HG02943 (cell line): ENCODE measurements around the gene CACNB3.

Experiments used
- ATAC-seq: cut with Tn5 transposase; IDR thresholded peaks from one replicate; pipeline ENCODE4 v1.9.1; 2021; ENCODE audit warnings: mild to moderate bottlenecking, low read depth, moderate library complexity; ENCODE audit not compliant: unreplicated experiment

Gene CACNB3

DNA sequence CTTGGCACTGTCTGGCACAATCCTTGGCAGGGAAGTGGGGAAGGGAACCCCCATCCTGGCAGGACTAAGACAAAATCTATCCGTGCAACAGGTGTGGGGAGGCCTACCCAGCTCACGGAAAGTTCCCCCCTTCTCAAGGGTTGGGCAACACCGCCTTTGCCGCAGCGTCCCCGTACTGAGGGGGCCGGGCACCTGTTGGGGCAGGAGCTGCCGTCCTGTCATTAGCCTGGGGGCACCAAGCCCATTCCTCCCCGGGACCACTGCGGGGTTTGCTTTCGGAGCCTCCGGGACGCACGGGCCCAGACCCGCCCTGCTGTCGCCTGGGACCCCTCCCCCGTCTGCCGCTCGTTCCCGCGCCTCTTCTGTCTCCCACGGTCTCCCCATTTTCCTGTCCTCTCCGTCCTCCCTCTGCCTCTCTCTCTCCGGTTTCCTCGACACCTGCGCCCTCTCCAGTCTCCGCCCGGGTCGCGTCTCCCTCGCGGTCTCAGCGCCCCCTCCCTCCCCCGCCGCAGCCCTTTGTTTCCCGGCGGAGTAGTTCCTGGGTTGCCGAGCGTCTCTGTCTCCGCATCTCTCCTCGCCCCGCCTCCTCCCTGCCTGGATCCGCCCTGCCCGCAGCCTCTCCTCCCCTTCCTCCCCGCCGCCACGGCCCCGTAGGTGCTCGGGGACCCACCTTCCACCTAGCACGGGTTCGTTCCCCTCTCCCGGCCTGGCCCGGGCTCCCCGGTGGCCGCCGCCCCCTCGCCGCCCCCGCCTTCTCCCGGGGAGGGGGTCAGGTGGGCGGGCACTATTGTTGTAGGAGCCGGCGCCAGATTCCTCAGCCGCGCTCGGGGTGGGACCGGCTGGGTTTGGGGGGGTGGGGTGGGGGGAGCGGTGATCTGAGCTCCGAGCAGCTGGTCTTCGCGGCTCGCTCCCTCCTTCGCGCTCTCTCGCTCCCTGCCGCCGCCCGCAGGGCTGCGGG is at the start of gene CACNB3:
CACNB3 (plus strand) TSS at position 624 of the 958 bp plus-strand sequence. CDS start 434 bp downstream, outside the sequence.
- ATAC-seq, result no peak

DNA sequence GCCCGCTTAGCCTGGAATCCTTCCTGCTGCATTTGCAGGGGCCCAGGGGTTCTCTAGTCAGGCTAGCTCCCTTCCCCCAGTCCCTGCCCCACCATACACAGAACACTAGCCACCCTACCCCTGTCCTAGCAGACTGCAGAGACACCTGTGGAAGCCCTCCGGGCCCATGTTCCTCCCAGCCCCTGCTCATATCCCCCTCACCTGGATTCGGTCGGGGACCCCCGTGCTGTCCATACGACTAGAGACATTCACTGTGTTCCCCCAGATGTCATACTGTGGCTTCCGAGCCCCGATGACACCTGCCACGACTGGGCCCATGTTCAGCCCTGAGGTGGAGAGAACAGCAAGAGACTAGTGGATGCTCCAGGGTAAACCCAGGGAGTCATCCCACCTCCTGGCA is 49.6 kb upstream of the CACNB3 start:
- ATAC-seq, result no peak

DNA sequence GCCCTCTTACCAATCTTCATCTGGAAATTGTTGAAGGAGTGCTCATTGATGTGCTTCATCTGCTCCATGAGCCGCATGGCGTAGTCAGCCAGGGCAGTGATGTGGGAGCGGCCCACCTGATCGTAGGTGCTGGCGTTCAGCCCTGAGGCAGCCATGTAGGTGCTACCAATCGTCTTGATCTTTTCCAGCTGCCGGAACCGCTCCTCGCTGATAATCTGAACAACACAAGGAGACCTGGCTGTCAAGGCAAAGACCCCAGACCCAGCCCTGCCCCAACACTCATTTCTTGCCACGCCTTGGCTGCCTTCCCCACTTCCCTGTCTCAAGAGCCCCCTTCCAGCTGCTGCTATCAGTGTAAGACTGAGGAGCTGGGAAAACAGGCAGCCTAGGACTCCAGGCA is 47.5 kb upstream of the CACNB3 start:
- ATAC-seq, result no peak

DNA sequence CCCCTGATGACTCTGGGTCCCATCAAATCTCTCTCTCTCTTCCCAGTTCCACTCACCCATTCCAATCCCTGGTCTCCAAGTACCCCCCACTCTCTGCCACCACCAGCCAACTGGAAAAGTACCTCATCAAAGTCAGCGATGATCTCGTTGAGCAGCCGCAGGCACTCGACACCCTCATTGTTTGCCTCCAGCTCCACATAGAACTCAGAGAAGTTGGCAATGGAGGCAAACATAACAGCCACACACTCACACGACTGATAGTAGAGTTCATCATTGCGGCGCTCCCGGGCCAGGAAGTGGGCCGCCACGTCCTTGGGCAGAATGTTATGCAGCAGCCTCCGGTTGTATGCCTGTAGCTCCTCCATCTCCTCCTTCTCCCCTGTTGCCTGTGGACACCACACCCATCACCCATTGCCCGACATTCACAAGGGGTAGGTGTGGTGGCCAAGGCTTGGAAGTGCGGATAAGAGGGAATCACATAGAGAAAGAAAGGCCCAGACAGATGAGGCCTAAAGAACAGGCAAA is 46.6 kb upstream of the CACNB3 start:
- ATAC-seq, result no peak

DNA sequence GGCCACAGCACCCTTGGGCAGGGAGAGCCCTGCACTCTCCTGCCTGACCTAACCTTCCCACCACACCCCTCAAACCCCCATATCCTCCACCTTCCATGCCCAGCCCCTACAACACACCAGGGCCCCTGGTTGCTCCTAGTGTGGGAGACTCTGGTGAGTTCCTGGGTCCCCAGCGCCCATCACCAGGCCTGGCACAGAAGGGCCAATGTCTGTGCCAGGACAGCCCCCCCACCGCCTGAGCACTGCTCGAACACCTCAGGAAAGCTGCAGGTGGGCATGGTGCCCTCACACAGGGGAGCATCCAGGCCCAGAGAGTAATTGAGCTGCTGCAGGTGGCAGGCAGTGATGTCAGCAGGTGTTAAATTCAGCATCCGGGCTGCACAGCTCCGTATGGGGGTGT is 44.6 kb upstream of the CACNB3 start:
- no peak for ATAC-seq

DNA sequence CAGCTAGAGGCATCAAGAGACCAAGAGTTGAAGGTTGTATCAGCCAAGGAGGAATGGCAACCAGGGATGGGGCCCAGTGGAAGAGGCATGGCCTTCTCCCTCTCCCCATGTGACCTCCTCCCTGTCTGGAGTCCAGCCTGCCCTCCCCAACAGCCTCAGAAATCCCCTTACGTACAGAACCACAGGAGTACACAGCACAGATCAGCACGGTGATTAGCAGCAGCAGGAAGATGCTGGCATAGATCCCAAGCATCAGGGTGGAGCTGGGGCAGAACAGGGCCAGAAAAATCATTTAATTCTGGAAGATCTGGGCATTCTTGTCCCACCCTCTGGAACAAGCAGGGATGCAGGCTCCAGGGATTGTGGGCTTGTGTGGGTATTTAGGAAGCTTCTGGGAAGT is 43.8 kb upstream of the CACNB3 start:
- no peak for ATAC-seq

DNA sequence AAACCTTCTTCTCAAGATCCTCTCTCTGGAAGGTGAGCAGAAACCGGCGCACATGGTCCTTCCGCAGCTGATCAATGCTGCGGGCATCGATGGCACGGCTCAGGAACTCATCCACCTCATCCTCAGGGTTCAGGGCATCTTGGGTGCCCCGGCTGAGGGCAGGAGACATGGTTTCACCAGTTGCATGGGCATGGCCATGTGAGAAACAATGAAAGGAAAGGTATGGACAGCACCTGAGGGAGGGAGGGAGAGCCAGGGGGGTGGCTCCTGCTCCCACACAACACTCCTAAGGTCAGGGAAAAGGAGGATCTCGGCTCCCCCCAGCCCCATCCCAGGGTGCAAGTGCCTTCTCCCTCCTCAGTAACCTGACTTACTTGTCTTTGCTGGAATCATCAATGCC is 43.0 kb upstream of the CACNB3 start:
- no peak for ATAC-seq

DNA sequence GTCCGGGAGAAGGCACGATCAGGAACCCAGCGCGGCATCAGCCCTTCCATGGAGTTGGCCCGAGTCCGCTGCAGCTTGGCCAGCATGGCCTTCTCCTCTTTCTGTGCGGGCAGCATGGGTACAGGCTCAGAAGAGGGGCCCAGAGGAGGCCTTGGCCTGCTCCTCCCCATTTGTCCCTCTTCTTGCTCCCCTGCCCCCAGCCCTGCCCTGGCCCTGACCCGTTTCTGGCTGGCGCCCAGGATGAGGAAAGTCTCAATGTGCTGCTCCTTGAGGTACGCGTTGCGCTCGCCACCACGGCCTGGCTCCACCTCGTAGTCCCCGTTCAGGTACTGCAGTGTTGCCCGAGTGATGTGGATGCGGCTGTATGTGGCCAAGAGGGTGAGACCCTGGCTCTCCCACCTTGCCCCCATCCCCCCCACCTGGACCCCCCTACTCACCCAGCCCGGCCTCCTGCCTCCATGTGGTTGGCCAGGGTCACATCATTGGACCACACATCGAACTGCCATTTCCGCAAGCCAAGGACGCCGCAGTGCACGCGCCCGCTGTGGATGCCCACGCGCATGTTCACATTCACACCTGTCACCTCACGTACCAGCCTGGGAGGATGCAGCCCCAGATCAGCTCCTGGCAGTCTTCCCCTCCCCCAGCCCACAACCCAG is 42.2 kb upstream of the CACNB3 start:
- ATAC-seq, result no peak

DNA sequence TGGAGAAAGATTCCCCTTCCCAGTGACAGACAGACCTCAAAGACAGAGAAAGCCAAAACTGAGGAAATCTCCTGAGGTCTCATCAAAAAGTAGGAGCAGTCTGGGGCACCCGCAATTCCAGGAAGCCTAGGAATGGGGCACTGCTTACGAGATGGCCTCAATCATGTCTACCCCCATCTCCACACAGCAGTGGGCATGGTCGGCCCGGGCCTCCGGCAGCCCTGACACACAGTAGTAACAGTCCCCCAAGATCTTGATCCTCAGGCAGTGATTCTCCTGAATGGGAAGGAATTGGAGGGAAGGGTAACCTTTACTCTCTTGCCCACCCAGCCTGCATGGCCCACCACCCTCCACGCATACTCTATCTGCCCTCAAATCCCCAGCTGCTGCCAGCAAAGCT is 41.3 kb upstream of the CACNB3 start:
- ATAC-seq, result no peak

DNA sequence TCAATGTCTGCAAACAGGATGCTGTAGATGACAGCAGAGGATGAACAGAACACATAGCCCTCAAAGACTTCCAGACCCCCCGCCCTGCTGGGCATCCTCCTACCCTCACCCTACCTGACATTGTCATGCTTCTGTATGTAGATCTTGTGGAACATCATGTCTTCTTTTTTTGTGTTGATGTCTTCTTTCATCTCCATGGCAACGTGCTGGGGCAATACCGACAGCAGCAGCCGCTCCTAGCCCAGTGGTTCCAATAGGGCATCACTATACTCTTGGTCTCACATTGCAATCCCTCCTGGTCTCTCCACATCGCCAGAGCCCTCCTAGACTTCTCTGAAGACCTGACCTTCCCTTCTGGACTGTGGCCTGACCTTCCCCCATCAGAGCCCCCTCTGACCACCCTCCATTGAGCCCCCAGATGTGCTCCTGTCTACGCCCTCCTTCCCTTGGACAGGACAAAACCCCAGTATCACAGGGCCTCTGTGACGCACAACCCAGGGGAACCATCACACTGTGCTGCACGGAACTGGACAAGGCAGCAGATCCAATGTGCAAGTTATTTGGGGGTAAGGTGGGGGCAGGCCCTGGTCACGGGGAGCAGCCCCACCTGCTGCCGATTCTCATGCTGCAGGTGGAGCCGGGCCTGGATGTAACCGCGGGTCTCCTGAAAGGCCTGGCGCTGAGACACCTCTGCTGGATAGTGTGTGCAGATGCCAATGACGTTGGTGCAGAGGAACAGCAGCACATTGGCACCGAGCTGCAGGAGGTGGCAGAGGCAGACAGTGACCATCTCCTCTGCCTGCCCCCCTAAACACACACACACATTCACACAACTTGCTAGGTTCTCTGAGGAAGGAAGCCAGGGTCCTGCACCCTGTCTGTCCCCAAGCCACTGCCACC is 40.5 kb upstream of the CACNB3 start:
- ATAC-seq, result no peak

DNA sequence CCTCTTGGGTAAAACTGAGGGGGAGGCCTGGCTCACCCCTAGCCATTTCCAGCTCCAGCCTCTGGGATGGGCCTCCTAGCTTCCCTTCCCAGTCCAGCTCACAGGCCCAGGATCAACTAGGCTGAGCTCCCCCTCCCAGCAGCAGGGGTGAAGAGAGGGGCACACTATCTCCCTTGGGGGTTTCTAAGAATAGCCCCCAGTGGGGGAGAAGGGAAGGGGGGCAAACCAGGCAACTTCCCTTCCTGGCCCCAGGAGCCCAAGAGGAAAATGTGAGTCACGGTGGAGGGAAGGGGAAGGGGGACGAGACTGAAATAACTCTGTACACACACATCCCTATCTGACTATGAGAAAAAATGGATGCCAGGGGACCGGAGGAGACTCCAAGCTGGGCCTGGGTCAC is 38.4 kb upstream of the CACNB3 start:
- ATAC-seq, result no peak

DNA sequence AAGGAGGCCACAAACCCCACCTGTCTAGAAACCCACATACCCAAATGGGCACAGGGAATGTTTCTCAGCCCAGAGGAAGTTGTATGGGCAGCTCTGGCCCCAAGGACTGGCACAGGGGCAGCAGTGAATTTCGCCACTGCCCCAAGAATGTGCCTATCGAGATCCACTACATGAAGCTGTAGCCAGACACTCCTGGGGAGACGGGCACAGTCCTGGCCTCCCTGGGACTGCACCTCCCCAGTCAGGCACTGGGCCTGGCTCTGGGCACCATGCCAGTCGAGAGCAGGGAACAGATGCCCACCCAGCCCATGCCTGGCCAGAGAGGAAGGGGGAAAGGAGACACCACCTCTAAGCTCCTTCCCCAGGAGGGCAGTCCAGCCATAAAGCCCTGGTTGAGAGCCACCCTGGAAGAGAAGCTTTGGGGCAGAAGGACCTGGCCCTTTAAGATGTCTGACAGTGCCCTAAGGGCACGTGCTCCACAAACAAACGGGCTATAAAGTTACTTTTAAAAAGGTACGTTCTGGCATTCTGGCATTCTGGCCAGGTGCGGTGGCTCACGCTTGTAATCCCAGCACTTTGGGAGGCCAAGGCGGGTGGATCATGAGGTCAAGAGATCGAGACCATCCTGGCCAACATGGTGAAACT is 37.8 kb upstream of the CACNB3 start:
- ATAC-seq, result no peak

DNA sequence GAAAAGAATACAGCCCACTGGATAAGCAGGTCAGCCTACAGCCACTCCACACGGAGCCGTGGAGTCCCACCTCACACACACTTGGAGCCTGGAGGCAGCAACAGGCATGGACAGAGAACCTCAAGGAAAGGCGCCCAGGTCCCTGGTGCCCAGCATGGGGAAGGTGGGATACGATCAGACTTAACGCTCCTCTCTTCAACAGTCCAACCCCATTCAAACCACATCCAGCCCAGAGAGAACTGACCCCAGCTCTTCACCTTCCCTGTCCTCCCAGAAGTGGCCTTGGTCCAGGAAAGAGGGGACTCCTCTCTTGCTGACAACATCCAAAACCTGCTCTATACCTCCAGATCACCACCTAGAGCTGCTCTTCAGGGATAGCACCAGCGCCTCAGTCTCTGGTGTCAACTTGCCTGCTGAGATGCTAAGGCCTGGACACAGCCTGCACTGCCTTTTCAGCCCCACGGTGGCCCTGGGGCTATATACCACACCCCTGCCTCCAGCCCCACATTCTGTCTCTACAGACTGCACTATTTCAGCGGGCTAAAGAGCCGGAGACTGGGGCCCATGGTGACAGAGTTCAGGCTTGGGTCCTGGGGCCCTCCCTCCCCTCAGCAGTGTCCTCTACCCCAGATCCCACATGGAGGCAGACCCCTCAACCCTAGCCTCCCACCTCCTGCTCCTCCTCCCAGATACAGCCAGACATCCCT is 36.4 kb upstream of the CACNB3 start:
- ATAC-seq, result no peak

DNA sequence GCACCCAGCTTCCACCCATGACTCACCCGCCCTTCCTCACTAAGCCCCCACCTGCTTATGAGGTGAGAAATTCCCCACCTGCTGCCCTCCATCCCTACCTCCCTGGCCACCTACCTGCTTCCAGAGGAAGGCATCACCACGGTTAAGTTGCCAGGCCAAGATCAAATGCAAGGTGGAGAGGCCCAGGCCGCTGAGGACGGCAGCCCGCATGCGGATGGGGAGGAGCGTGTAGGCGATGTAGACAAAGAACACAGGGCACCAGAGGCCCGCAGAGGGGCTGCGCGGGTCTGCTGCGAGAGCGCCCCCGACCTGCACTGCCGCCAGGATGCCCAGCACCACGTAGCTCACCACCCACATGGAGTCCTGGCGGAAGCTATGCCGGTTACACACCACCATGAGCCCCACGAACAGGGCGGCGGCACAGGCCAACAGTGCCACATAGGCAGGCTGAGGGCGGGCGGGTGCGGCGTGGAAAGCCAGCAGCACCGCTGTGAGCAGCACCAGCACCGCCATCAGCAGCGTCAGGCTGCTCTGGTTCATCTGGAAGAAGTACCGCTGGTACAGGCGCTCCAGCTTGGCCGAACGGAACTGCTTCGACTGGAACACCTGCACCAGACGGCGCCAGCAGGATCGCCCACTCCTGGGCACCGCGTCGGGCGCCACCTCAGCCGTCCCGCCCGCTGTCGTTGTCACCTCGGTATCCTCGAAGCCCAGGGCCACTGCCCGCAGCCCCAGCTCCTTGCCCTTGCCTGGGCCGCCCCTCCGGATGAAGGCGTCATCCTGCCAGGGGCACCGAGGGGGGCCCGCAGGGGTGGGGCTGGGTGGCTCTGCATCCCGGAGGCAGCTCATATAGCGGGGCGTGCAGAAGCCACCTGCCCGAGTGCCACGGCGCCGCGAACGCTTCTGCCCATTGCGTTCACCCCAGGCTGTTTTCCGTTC is 35.6 kb upstream of the CACNB3 start:
- ATAC-seq, result no peak

DNA sequence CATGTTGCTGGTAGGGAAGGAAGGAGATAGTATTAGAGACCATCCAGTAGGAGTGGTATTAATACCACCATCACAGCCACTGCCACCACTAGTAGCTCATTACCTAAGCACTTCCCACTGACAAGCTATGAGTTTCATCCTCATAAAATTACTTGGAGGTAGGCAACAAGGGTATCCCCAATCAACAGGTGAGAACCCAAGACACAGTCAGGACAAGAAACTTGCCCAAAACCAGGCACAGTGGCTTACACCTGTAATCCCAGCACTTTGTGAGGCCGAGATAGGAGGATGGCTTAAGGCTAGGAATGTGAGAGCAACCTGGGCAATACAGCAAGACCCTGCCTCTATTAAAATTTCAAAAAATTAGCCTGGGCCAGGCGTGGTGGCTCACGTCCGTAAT is 34.9 kb upstream of the CACNB3 start:
- ATAC-seq, result no peak

DNA sequence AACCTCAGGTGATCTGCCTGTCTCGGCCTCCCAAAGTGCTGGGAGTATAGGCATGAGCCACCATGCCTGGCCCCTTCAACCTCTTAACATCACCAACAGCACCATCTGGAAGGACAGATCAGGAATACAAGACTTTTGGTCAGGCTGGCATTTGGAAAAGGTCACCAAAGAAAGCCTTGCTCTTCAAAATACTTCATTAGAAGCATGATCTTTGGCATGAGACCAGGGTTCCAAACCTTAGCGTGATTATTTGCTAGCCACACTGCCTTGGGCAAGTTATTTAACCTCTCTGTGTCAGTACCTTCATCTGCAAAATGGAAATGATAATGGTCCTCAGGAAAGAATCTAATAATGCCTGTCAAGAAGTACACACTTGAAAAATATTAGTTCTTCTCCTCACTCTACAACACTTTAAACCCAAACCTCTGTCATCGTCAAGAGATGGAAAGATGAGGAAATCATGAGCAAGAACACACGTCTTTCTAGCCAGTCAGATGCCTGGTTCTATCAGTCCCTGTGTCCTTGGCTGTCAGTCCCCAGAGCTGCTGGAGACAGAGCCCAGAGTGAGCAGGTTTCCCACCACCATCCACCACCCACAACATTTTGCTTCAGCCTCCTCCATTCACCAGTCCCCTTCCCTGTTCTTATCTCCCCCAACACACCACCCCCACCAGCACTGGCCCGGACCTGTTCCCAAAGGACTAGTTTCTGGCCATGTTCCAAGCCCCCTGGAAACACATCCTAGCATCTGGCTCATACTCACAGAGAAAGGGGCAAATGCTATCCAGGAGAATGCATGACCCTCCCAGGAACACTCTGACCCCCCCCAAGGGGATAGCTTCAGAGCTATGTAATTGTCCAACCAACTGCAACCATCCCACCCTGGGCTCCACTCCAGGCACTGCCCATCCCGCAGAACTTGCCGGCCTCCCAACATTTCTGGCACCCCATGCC is 31.4 kb upstream of the CACNB3 start:
- no peak for ATAC-seq

DNA sequence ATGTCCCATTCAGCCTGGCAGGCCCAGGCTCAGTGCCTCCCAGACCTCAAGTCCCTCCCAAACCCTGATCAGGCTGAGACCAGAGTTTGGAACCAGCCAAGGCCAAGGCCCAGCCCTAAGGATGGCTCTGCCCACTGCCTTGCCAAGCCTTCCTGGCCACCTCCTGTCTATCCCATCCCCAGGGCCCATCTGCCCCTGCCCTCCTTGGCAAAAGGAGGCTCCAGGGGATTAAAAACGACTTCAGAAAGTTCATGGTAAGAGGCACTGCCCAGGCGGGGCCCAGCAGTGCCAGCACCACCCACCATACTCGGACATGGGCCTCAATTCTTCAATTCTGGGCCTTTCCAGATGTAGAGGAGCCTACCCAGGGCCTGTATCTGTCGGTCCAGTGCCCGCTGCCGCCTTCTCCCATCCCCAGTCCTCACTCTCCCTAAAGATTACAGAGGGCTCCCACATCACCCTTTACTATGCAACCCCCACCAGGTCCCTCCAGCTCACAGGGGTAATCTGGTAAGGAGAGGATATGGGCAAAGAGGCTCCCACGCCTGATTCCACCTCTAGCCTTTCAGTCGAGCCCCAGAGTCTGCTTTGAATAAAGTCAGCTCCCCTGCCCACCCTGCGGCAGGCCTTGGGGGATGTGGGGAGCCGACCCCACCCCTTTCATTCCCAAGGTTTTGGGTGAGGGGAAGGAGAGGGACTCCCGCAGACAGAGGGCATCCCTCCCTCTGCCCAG is 30.3 kb upstream of the CACNB3 start:
- ATAC-seq, result no peak
